GM12878 (cell line): ENCODE measurements around the gene ZNF296. TPM values are rescaled to one million over a fixed set of nuclear protein-coding genes. Genes with fewer than 3 reads are reported as not detected.

ENCODE experiments used
- ATAC-seq: fragments of 200-7000 bp; cut with Tn5 transposase; 3 replicates; pipeline ENCODE4 v1.9.1; 2020; ENCODE audit warnings: mild to moderate bottlenecking, moderate library complexity
- BruUV-seq: library from RNA; stranded (reverse); fragments of 400-500 nt; replicated peaks from 2 replicates; lab custom pipeline; 2021; lab: Mats Ljungman, UMichigan
- CTCF ChIA-PET: fragments of 300-600 bp; sonication (Branson Sonifier 250); formaldehyde crosslinking; extraction: SDS; loops from one replicate; lab custom pipeline; 2021; ENCODE audit warnings: inconsistent platforms; lab: Yijun Ruan, JAX
- POLR2A ChIA-PET: fragments of 350-600 bp; formaldehyde crosslinking; extraction: SDS; loops from one replicate; lab custom pipeline; 2021; ENCODE audit warnings: inconsistent platforms; lab: Charles Lee
- RAD21 ChIA-PET: fragments of 300-600 bp; sonication (Branson Sonifier 250); formaldehyde crosslinking; loops from one replicate; lab custom pipeline; 2023; ENCODE audit warnings: antibody characterized with exemption; ENCODE audit not compliant: unreplicated experiment; lab: Charles Lee
- SMC1A ChIA-PET: fragments of 300-600 bp; sonication (Branson Sonifier 250); formaldehyde crosslinking; loops from one replicate; lab custom pipeline; 2023; ENCODE audit not compliant: unreplicated experiment, uncharacterized antibody; lab: Charles Lee
- DNase-seq: peaks from one replicate; pipeline ENCODE4 v3.0.0-alpha.2; 2011; ENCODE audit warnings: low read depth, low spot score
- FAIRE-seq: peaks from 3 replicates; lab custom pipeline; 2011; peaks lifted over from hg19 to GRCh38; lab: Jason Lieb, UNC
- H2AFZ ChIP-seq: 2 replicates; pipeline ENCODE4 v1.6.0; 2011; ENCODE audit warnings: low read depth, low read length, control low read depth; ENCODE audit not compliant: control insufficient read depth
- H3K27ac ChIP-seq: 2 replicates; pipeline ENCODE4 v1.5.1; 2011; ENCODE audit warnings: control low read depth; ENCODE audit not compliant: control insufficient read depth, insufficient read depth
- H3K27me3 ChIP-seq, 2 experiments: replicated peaks in 1 of 2; 2 replicates each; pipeline versions ENCODE4 v1.6.0 to v1.6.1; 2011; ENCODE audit warnings: low read length in 1 of 2; ENCODE audit not compliant: control insufficient read depth in 2 of 2, insufficient read depth in 2 of 2
- H3K36me3 ChIP-seq, 2 experiments: 2 replicates each; pipeline ENCODE4 v1.5.1; 2011; ENCODE audit warnings: low read length in 1 of 2; ENCODE audit not compliant: control insufficient read depth in 2 of 2, insufficient read depth in 2 of 2
- H3K4me1 ChIP-seq: 2 replicates; pipeline ENCODE4 v1.6.1; 2011; ENCODE audit warnings: mild to moderate bottlenecking, low read length, moderate library complexity, mixed read lengths; ENCODE audit not compliant: control insufficient read depth, insufficient read depth
- H3K4me2 ChIP-seq: 2 replicates; pipeline ENCODE4 v1.6.0; 2011; ENCODE audit warnings: control low read depth; ENCODE audit not compliant: control insufficient read depth, insufficient read depth
- H3K4me3 ChIP-seq: fragments of 200-600 bp; sonication (generic); 2 replicates; pipeline ENCODE4 v1.5.1; 2016
- H3K79me2 ChIP-seq: 2 replicates; pipeline ENCODE4 v1.6.0; 2011; ENCODE audit warnings: low read length; ENCODE audit not compliant: control insufficient read depth, insufficient read depth
- H3K9ac ChIP-seq: 2 replicates; pipeline ENCODE4 v1.8.0; 2011; ENCODE audit warnings: low read length, control low read depth, mixed read lengths; ENCODE audit not compliant: control insufficient read depth, insufficient read depth
- H3K9me3 ChIP-seq: replicated peaks from 3 replicates; pipeline ENCODE4 v1.5.1; 2011; ENCODE audit warnings: mild to moderate bottlenecking, low read length; ENCODE audit not compliant: control insufficient read depth, insufficient read depth
- H4K20me1 ChIP-seq: 2 replicates; pipeline ENCODE4 v1.6.0; 2011; ENCODE audit not compliant: control insufficient read depth, insufficient read depth
- HDAC2 ChIP-seq: fragments of 200-600 bp; sonication (generic); IDR thresholded peaks from 2 replicates; pipeline ENCODE4 v1.6.1; 2017
- HDAC6 ChIP-seq: fragments of 200-600 bp; sonication (generic); IDR thresholded peaks from one replicate; pipeline ENCODE4 v1.8.0; 2017; ENCODE audit warnings: antibody characterized with exemption; ENCODE audit not compliant: unreplicated experiment
- LARP7 ChIP-seq: fragments of 450-650 bp; IDR thresholded peaks from 2 replicates; pipeline ENCODE4 v1.6.1; 2017; ENCODE audit warnings: mild to moderate bottlenecking
- MTA2 ChIP-seq: fragments of 450-650 bp; IDR thresholded peaks from 2 replicates; pipeline ENCODE4 v1.6.1; 2016; ENCODE audit warnings: low read depth, mild to moderate bottlenecking, moderate library complexity
- RBBP5 ChIP-seq: fragments of 200-600 bp; sonication (generic); conservative IDR thresholded peaks from 2 replicates; pipeline ENCODE4 v1.6.1; 2016
- ZNF207 ChIP-seq: fragments of 450-650 bp; IDR thresholded peaks from 2 replicates; pipeline ENCODE4 v1.6.1; 2014; ENCODE audit warnings: antibody characterized with exemption, mild to moderate bottlenecking, borderline replicate concordance
- WGBS: methylation state at CpG from one replicate; pipeline ENCODE4 v1.1.6; 2016; ENCODE audit warnings: low lambda C conversion rate; ENCODE audit not compliant: insufficient replicate concordance, insufficient coverage; ENCODE audit errors: missing lambda C conversion rate; 5-methylcytosine and 5-hydroxymethylcytosine counted together
- in situ Hi-C: fragments of 300-500 bp; cut with MboI; formaldehyde crosslinking; loops from 9 replicates; pipeline ENCODE4 v1.14.3; 2018; ENCODE audit warnings: mixed read lengths
- intact Hi-C: fragments of 100-400 bp; cut with micrococcal nuclease; formaldehyde crosslinking; loops from one replicate; pipeline ENCODE4 v1.14.2; 2022; ENCODE audit not compliant: unreplicated experiment
- polyA plus RNA-seq, 11 experiments: library from polyadenylated mRNA; depleted of rRNA in 4 of 11; unstranded in 6 of 11; stranded (reverse) in 5 of 11; fragments of >200 nt; fragmentation: Nextera tagmentation in 4 of 11; fragmentation: Illumina TruSeq in 1 of 11; extraction: Ambion mirVana in 4 of 11; extraction: Trizol in 1 of 11; gene quantifications; 1 replicate in 1 of 11; 2 replicates in 10 of 11; pipeline versions ENCODE4 v1.2.1 to v1.2.3, GENCODE V29; 2011 to 2016; ENCODE audit warnings: inconsistent platforms in 2 of 11, missing spikeins in 2 of 11, low read depth in 1 of 11
- total RNA-seq, 4 experiments: library from RNA; depleted of rRNA in 3 of 4; stranded (reverse); fragments of >200 nt in 3 of 4; fragmentation: Illumina TruSeq in 1 of 4; extraction: Trizol in 1 of 4; gene quantifications; 2 replicates each; pipeline versions ENCODE4 v1.2.1 to v1.2.3, GENCODE V29; 2013 to 2021
- TF ChIP-seq, protein P1 (sequence below): fragments of 450-650 bp; IDR thresholded peaks from 2 replicates; pipeline ENCODE4 v1.6.1; 2017; ENCODE audit warnings: antibody characterized with exemption, mild to moderate bottlenecking, moderate library complexity
- TF ChIP-seq, protein P2 (sequence below): fragments of 150-350 bp; IDR thresholded peaks from 2 replicates; pipeline ENCODE4 v1.6.1; 2016; ENCODE audit warnings: low read depth, low read length
- TF ChIP-seq, protein P3 (sequence below): IDR thresholded peaks from 2 replicates; pipeline ENCODE4 v1.6.1; 2011; ENCODE audit warnings: borderline replicate concordance, low read depth, mild to moderate bottlenecking, moderate library complexity, low read length; ENCODE audit not compliant: insufficient read depth, poor library complexity, severe bottlenecking

ZNF296 gene
- total and polyA plus RNA-seq, 10 of the 15 experiments (the other 5 are each of a cell fraction or from before 2014, with no cell fraction given), result 0.44 to 23.6 (median 3.5) TPM; not detected in 1

DNA sequence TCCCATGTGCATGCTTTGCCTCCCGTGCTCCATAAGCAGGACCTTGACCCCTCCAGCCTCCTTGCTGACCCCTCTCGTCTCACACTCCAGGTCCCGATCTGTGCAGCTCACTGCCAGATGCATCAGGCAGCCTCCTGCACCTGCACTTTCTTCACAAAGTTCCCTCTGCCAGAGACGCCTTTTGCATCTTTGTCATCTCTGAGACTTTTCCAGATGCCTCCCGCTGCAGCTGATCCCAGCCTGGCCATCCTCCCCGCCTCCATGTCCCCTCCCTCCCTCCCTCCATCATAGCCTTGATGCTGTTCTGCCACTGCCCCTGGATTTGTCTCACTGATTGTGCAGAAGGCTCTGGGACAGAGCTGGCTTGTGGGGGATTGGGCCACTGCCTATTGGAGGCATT, 46.6 kb upstream of the ZNF296 start:
- Histone ChIP-seq H3K4me1 (peaks cover 51% of the 10 kb centered on the region), H3K79me2 (peaks cover 56% of the 10 kb centered on the region), H3K9me3 (no peaks in the 10 kb centered on the region), H4K20me1 (no peaks in the 10 kb centered on the region), H3K4me3 (no peak overlapping the region), H3K27me3 (no peaks in the 10 kb centered on the region), H3K4me2 (no peak overlapping the region), H3K36me3 (peaks cover 0 to 9% of the 10 kb centered on the region in 2 experiments; a peak in 3 of 4 replicates), H2AFZ (no peak overlapping the region), H3K9ac (no peak overlapping the region), H3K27ac (no peak overlapping the region)
- ATAC-seq, result no peak
- ChIA-PET POLR2A (interaction anchor here (0.8 to 1.7 kb wide), 2 partner anchors 43 to 107 kb away, joined by 4 to 5 read pairs; no protein-coding TSS in a partner anchor), SMC1A (interaction anchor here (0.8 to 1.9 kb wide), 2 partner anchors 14 to 31 kb away, joined by 4 to 6 read pairs; no protein-coding TSS in a partner anchor), RAD21 (interaction anchor here (0.9 to 2.2 kb wide), 4 partner anchors 13 to 56 kb away, joined by 3 to 6 read pairs (median 4); partner anchors contain the start of genes BLOC1S3, PPP1R37 and TRAPPC6A), CTCF (interaction anchor here (1.4 kb wide), 1 partner anchor 63 kb away, joined by 3 read pairs; no protein-coding TSS in a partner anchor)
- intact Hi-C loops (no loop called here), in situ Hi-C loops (no loop called here)
- no peak for FAIRE-seq
- TF ChIP-seq, protein P1, sequence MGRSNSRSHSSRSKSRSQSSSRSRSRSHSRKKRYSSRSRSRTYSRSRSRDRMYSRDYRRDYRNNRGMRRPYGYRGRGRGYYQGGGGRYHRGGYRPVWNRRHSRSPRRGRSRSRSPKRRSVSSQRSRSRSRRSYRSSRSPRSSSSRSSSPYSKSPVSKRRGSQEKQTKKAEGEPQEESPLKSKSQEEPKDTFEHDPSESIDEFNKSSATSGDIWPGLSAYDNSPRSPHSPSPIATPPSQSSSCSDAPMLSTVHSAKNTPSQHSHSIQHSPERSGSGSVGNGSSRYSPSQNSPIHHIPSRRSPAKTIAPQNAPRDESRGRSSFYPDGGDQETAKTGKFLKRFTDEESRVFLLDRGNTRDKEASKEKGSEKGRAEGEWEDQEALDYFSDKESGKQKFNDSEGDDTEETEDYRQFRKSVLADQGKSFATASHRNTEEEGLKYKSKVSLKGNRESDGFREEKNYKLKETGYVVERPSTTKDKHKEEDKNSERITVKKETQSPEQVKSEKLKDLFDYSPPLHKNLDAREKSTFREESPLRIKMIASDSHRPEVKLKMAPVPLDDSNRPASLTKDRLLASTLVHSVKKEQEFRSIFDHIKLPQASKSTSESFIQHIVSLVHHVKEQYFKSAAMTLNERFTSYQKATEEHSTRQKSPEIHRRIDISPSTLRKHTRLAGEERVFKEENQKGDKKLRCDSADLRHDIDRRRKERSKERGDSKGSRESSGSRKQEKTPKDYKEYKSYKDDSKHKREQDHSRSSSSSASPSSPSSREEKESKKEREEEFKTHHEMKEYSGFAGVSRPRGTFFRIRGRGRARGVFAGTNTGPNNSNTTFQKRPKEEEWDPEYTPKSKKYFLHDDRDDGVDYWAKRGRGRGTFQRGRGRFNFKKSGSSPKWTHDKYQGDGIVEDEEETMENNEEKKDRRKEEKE, result no peak
- TF ChIP-seq LARP7 (no peak), MTA2 (no peak), ZNF207 (no peak), RBBP5 (no peak), HDAC6 (no peak), HDAC2 (no peak)
- TF ChIP-seq, protein P2, sequence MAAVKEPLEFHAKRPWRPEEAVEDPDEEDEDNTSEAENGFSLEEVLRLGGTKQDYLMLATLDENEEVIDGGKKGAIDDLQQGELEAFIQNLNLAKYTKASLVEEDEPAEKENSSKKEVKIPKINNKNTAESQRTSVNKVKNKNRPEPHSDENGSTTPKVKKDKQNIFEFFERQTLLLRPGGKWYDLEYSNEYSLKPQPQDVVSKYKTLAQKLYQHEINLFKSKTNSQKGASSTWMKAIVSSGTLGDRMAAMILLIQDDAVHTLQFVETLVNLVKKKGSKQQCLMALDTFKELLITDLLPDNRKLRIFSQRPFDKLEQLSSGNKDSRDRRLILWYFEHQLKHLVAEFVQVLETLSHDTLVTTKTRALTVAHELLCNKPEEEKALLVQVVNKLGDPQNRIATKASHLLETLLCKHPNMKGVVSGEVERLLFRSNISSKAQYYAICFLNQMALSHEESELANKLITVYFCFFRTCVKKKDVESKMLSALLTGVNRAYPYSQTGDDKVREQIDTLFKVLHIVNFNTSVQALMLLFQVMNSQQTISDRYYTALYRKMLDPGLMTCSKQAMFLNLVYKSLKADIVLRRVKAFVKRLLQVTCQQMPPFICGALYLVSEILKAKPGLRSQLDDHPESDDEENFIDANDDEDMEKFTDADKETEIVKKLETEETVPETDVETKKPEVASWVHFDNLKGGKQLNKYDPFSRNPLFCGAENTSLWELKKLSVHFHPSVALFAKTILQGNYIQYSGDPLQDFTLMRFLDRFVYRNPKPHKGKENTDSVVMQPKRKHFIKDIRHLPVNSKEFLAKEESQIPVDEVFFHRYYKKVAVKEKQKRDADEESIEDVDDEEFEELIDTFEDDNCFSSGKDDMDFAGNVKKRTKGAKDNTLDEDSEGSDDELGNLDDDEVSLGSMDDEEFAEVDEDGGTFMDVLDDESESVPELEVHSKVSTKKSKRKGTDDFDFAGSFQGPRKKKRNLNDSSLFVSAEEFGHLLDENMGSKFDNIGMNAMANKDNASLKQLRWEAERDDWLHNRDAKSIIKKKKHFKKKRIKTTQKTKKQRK, result no peak
- TF ChIP-seq, protein P3, sequence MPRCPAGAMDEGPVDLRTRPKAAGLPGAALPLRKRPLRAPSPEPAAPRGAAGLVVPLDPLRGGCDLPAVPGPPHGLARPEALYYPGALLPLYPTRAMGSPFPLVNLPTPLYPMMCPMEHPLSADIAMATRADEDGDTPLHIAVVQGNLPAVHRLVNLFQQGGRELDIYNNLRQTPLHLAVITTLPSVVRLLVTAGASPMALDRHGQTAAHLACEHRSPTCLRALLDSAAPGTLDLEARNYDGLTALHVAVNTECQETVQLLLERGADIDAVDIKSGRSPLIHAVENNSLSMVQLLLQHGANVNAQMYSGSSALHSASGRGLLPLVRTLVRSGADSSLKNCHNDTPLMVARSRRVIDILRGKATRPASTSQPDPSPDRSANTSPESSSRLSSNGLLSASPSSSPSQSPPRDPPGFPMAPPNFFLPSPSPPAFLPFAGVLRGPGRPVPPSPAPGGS, result no peak
- WGBS, result 86% methylated on average over 5 of the region's 6 CpGs
- DNase-seq, result no peak
- no TSS peak for BruUV-seq
